NCI-H526 treated with DMSO at 0.1 percent for 48 hours (cell line): ENCODE measurements around the gene SPATA13.
"Not testable (repeated sequence)": the region's sequence is repeated elsewhere in the genome, so short reads cannot be mapped to it uniquely, and the experiment has no call there.

Experiments
- DNase-seq: peaks from one replicate; lab custom pipeline; 2025; lab: John Stamatoyannopoulos, UW

The SPATA13 gene

DNA sequence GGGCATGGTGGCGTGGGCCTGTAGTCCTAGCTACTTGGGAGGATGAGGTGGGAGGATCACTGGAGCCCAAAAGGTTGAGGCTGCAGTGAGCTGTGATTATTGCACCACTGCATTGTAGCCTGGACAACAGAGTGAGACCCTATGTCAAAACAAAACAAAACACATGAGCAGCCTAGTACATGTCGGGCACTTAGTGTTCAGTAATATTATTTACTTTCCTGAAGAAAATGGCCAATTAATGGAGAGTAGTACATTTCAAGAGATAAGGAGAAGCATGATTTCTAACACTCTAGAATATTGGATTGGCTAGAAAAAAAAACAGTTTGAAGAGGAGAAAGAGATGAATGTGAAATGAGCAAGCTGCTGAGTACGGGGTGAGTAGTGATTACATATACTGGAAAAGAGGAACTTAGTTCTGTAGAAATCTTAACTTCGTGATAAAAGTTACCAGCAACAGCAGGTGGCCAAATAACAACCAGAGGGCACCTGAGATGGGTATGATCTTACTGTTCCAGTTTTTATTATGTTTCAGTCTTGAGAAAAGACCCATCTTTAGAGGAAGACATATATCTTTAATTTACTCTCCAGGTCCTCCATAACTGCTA is 36.2 kb downstream of the SPATA13 start:
- no peak for DNase-seq

DNA sequence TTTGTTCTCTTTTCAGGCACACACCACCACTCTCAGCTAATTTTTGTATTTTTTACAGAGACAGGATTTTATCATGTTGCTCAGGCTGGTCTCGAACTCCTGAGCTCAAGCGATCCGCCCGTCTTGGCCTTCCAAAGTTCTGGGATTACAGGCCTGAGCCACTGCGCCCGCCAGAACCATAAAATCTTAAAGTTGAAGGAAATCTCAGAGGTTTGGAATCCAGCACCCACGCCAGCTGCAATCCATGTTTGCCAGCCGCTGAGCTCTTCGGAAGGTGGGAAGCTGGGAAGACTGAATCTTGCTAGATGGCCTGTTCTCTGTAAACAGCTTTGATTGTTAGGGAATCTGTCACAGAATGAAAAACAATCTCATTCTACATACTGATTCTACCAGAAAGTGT is 38.5 kb downstream of the SPATA13 start:
- DNase-seq, result no peak

DNA sequence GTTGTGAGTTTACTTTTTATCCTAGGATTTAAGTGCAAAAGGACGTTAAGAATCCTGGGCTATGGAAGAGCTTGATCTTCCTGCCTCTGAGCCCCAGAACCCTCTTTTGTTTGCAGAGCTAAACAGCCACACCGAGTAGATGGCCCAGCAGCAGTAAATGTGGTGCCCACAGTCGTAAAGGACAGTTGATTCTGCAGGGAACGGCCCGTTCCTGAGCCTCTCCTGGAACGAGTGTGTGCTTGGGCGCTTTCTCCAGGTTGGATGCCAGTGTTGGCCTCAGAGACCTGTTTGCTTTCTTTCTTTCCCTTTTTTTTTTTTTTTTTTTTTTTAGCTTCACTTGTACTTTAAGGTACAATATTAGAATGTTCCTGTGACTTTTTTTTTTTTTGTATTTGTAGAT is 41.7 kb downstream of the SPATA13 start:
- DNase-seq, result no peak

- no peak for DNase-seq
Measured at GRCh38 chr13:24203273-24203672, 42.8 kb downstream of the SPATA13 start.

DNA sequence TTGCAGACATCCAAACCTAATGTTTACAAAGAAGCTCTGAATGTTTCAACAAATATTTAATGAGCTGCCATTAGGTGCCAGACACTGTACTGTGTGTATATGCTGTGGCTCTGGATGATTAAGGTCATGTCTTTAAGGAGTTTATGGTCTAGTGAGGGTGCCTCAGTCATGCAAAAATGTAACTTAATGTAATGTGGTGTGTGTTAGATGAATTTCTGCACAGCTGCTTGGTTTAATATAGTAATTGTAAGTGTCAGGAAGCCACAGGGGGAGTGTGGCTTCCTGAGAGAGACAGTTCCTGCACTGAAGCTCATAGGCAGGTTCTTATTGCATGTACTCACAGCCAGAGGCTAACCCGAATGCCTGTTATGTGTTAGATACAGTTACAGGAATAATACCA is 43.3 kb downstream of the SPATA13 start:
- no peak for DNase-seq

GRCh38 chr13:24205076-24205475 is 44.6 kb downstream of the SPATA13 start:
- not testable (repeated sequence) for DNase-seq

- DNase-seq, result no peak
Measured at GRCh38 chr13:24207841-24208667, 47.5 kb downstream of the SPATA13 start.

GRCh38 chr13:24209138-24209537 is 48.6 kb downstream of the SPATA13 start:
- no peak for DNase-seq

DNA sequence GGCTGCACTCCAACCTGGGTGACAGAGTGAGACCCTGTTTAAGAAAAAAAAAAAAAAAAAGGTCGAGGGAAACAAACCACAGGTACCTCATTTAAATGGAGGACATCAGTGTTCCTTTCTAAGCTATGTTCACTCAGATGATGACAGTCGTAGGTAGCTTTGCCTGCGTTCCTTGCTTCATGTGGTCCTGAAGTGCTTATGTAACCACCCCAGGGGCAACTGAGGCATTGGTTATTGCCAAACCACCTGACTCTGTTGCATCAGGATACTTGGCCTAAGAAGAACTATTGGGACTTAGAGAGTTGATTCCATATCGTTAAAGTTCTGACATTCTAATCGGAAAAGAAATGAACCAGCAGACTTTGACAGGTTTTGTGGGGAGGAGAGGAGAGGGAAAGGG is 51.7 kb downstream of the SPATA13 start:
- DNase-seq, result no peak

DNA sequence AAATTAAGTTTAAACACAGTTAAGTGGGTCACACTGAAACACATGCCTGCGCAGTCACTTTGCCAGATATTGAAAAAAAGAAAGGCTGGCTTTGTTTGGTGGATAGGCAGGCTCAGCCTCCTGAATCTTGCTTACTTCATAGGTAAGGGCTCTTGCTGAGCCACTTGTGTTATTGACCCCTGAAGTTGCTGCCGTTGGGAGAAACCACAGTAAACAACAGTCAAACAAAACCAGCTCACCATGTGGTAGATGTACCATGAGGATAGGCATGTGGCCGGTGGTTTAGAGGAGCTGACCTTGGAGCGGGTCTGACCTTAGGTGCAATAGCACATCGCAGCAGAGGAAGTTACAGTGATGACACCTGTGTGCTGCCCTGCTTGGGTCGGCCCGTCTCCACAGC is 52.2 kb downstream of the SPATA13 start:
- no peak for DNase-seq

DNA sequence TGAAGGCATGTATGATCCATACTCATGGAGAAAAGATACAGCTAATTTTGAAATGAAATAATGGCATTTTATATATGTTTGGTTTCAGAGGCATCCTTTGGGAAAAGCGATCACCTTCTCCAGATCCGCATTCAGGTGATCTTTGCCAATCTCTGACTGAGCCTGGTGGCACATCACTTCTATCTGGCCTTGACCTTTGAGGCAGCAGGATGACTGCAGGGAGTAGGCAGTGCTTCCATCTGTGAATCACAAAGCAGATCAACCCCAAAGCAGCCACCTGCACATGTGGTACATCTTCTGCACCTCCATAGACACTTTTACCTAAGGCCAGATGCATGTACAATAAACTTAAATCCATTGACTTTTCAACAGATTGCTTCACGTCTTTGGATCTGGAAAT is 53.4 kb downstream of the SPATA13 start:
- no peak for DNase-seq

- DNase-seq, result no peak
Measured at GRCh38 chr13:24214528-24214927, 54.0 kb downstream of the SPATA13 start.

GRCh38 chr13:24215126-24215525 is 54.6 kb downstream of the SPATA13 start:
- DNase-seq, result no peak

GRCh38 chr13:24215732-24216131 is 55.2 kb downstream of the SPATA13 start:
- no peak for DNase-seq

DNA sequence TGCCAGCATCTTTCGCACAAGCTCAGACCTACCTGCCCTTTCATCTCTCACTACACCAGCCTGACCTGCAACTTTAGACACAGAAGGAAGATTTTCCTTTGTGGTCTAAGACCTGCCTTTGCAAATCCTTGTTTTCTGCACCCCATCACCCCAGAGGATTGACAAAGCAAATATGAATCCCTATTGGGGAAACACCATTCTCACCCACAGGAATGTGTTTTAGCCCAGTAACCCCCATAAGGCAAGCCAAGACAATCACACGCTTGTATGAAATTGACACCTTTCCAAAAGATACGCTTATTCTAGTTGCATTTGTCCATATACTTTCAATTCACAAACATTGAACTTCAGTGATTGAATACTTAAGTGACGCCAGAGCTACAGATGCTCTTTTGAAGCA is 55.7 kb downstream of the SPATA13 start:
- no peak for DNase-seq

- not testable (repeated sequence) for DNase-seq
Measured at GRCh38 chr13:24216779-24217178, 56.3 kb downstream of the SPATA13 start.

GRCh38 chr13:24217601-24218281 is 57.2 kb downstream of the SPATA13 start:
- no peak for DNase-seq

GRCh38 chr13:24218338-24218737 is 57.8 kb downstream of the SPATA13 start:
- DNase-seq, result no peak

- DNase-seq, result no peak
Measured at GRCh38 chr13:24218977-24219376, 58.5 kb downstream of the SPATA13 start.

- peak; percentile 68 for DNase-seq
Measured at GRCh38 chr13:24220086-24220703, 59.7 kb downstream of the SPATA13 start.

DNA sequence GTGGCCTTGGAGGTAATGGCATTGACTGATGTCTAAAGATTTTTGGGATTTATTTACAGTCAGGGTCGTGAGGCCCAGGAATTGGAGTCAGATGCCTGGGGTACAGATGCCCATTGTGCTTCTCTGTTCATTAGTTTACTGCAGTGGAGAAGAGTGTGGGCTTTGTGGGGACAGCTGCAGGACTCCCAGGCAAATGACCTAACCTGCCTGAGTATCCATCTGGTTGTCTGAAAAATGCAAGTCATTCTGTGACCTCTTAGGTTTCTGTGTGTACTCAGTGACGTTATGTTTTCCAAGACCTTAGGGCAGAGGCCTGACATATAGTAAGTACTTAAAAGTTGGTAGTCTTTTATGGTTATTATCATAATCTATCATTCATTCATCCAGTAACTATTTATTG is 60.5 kb downstream of the SPATA13 start:
- DNase-seq, result no peak

DNA sequence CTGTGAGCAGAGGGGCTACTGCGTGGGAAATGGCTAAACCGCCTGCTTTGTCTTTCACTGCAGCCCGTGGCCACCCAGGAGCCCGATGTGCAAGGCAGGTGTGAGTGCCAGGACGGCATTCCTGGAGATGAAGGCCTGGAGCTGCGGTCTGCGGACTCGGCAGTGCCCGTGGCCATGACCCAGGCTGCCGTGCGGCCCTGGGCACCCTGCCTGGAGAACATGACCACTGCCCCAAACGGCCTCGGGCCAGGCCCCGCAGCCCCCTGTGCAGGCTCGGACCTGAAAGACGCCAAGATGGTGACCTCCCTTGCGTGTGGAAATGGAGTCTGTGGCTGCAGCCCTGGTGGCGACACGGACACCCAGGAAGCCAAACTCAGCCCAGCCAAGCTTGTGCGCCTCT is 62.2 kb downstream of the SPATA13 start:
- no peak for DNase-seq
